ENCODE results near the gene CACNA2D1.

CACNA2D1 gene

DNA sequence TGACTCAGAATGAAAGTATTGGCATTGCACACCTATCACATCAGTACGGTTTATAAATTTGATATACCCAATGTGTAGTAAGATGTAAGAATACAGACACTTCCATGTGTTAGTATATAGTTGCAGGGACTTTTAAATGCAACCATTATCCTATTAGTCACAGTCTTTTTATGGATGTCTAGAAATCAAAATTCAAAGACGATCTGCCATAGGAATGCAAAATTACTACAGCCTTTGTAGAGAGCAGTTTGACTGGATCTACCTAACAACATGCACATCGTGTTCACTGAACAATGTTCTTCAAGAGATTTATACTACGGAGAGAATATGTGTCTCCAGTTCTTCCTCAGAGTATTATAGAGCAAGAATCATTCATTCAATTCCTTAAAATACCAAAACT lies 356.5 kb downstream of the CACNA2D1 start:
- TF ChIP-seq, protein P1, sequence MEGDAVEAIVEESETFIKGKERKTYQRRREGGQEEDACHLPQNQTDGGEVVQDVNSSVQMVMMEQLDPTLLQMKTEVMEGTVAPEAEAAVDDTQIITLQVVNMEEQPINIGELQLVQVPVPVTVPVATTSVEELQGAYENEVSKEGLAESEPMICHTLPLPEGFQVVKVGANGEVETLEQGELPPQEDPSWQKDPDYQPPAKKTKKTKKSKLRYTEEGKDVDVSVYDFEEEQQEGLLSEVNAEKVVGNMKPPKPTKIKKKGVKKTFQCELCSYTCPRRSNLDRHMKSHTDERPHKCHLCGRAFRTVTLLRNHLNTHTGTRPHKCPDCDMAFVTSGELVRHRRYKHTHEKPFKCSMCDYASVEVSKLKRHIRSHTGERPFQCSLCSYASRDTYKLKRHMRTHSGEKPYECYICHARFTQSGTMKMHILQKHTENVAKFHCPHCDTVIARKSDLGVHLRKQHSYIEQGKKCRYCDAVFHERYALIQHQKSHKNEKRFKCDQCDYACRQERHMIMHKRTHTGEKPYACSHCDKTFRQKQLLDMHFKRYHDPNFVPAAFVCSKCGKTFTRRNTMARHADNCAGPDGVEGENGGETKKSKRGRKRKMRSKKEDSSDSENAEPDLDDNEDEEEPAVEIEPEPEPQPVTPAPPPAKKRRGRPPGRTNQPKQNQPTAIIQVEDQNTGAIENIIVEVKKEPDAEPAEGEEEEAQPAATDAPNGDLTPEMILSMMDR (IDR thresholded peaks at IDR 0.05; ENCODE audit: low read depth, low read length): no peak
- no peak for DNase-seq (ENCODE audit: low read depth, low spot score)
- no peak overlapping the region for H3K4me3 ChIP-seq (ENCODE audit: low read depth, low read length)
- in situ Hi-C loops (cut with HindIII; ENCODE audit: low sequenced_read_pairs): no loop called here

DNA sequence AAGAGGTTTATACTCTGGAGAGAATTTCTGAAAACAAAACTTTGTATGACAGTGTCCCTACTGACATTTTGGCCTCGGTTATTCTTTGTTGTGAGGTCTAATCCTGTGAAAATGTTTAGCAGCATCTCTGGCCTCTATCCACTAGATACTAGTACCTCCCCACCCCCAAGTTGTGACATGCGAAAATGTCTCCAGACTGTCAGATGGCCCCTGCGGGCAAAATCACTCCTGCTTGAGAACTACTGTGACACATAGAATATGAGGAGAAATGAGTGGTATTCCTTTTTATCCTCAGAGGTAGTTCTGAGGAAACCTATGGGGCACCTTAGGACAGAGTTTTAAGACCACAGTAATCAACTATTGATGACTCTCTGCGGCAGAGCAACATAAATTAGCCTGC lies 358.5 kb downstream of the CACNA2D1 start:
- in situ Hi-C loops (cut with HindIII; ENCODE audit: low sequenced_read_pairs): no loop called here
- no peak for DNase-seq (ENCODE audit: low read depth, low spot score)
- no peak overlapping the region for H3K4me3 ChIP-seq (ENCODE audit: low read depth, low read length)
- TF ChIP-seq, protein P1 (IDR thresholded peaks at IDR 0.05; ENCODE audit: low read depth, low read length): no peak

DNA sequence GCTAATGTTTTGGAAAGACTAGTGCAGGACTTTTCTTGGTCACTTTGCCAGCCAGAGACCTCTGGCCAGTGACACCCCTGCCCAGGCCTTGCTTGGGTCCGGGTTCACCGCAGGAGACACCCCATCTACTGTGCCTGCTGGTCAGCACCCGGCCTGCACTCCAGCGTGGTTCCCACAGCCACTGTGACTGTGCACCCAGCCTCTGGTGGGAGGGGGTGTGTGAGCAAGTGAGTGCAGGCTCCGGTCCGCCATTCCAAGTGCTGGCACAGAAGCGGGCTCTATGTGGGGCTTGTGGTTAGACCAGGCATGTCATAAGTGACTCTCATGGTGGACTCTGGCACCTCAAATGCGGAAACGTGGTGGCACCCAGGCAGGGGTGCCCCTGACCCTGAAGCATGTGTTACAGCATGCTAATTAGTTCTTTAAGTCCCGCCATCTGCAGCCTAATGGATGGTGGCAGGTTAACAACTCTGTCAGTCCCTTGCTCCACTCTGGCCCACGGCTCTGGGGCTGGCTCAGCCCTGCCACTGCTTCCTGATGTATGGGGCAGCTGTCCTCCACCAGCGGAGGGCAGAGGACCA lies 361.8 kb downstream of the CACNA2D1 start:
- TF ChIP-seq, protein P1 (IDR thresholded peaks at IDR 0.05; ENCODE audit: low read depth, low read length): no peak
- in situ Hi-C loops (cut with HindIII; ENCODE audit: low sequenced_read_pairs): no loop called here
- H3K4me3 ChIP-seq (ENCODE audit: low read depth, low read length): no peak overlapping the region
- DNase-seq (ENCODE audit: low read depth, low spot score): no peak

DNA sequence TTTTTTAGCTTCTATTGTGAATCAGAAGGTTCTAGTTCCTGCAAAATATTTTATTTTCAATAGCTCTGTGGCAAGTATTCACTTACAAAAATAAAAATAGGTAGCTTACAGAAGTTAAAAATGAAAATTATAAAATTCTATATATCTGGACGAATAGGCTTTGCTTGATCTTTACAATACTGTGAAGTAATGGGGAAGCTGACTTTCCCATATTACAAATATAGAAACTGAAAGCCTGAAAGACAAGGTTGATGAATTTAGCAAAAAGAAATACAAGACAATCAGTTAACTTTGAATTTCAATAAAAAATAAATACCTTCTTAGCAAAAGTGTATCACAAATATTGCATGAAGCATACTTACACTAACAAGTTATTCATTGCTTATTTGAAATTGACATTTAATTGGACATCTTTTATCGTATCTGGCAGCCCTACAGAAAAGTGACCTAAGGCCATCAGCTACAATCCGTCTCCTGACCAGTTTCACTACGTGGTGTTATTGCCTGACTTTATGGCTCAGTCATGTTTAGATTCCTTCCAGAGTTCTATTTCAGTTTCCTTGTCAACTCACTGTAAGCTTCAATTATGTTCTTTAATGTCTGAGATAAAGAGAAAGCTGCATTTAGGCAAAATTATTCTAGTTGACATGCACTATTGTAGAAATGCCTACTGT lies 363.2 kb downstream of the CACNA2D1 start:
- H3K4me3 ChIP-seq (ENCODE audit: low read depth, low read length): no peak overlapping the region
- DNase-seq (ENCODE audit: low read depth, low spot score): no peak
- TF ChIP-seq, protein P1 (IDR thresholded peaks at IDR 0.05; ENCODE audit: low read depth, low read length): no peak
- in situ Hi-C loops (cut with HindIII; ENCODE audit: low sequenced_read_pairs): no loop called here

DNA sequence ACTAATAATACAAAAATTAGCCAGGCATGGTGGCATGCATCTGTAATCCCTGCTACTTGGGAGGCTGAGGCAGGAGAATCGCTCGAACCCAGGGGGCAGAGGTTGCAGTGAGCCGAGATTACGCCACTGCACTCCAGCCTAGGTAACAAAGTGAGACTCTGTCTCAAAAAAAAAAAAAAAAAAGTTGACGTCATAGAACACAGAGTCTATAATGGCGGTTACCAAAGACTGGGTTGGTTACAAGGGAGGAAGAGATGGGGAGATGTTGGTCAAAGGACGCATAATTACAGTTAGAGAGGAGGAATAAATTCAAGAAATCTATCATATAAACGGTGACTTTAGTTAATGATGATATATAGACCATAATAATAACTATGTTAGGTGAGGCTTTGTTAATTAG lies 364.1 kb downstream of the CACNA2D1 start:
- no peak overlapping the region for H3K4me3 ChIP-seq (ENCODE audit: low read depth, low read length)
- no peak for DNase-seq (ENCODE audit: low read depth, low spot score)
- in situ Hi-C loops (cut with HindIII; ENCODE audit: low sequenced_read_pairs): no loop called here
- TF ChIP-seq, protein P1 (IDR thresholded peaks at IDR 0.05; ENCODE audit: low read depth, low read length): no peak

DNA sequence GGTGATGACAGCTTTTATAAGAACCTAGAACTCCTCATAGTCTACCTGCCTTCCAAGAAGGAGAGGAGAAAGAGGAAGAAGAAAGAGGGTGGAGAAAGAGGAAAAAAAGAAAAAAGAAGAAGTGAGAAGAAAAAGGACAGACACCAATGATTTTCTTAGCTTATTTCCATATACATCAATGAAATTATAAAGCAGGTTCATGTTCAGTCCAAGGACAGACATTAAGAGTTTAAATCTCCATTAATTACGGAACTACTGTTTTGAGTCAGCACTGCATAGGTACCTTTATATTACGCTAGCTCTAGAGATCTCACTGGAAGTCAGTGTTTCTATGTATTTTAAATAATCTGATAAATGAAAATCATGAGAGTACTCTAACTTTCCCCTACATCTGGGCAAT lies 364.8 kb downstream of the CACNA2D1 start:
- TF ChIP-seq, protein P1 (IDR thresholded peaks at IDR 0.05; ENCODE audit: low read depth, low read length): no peak
- no peak overlapping the region for H3K4me3 ChIP-seq (ENCODE audit: low read depth, low read length)
- in situ Hi-C loops (cut with HindIII; ENCODE audit: low sequenced_read_pairs): no loop called here
- DNase-seq (ENCODE audit: low read depth, low spot score): no peak

All from astrocyte of the spinal cord (primary cell).